ENCODE results near the gene FBXO46. TPM values are rescaled to one million over a fixed set of nuclear protein-coding genes. Genes with fewer than 3 reads are reported as not detected.

FBXO46 gene
- total and polyA plus RNA-seq, 10 of the 15 experiments (the other 5 are each of a cell fraction or from before 2014, with no cell fraction given): 2.5 to 61.5 (median 13.7) TPM

DNA sequence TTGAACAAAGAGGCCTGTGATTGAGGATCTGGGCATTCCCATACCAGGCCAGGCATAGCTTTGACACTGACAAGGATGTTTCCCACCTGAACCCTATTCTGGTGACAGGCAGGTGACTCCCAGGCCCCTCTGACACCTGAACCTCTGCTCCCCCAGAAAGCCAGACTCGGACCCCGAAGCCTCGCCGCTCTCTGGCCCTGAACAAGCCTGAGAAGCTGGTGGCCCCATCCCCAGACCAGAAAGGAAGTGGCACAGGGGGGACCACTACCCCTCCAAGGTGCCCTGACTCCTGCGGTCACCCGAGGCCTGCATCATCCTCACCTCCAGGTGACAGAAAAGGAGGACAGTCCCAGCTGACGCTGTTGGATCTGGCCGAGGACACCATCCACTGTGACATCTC, 23.6 kb upstream of the FBXO46 start:
- TF ChIP-seq IKZF2 (IDR thresholded peaks at IDR 0.05): no peak
- TF ChIP-seq, protein P1, sequence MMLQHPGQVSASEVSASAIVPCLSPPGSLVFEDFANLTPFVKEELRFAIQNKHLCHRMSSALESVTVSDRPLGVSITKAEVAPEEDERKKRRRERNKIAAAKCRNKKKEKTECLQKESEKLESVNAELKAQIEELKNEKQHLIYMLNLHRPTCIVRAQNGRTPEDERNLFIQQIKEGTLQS (IDR thresholded peaks at IDR 0.05; ENCODE audit: borderline replicate concordance, extremely low read depth, low read depth, low read length): no peak
- TF ChIP-seq, protein P2, sequence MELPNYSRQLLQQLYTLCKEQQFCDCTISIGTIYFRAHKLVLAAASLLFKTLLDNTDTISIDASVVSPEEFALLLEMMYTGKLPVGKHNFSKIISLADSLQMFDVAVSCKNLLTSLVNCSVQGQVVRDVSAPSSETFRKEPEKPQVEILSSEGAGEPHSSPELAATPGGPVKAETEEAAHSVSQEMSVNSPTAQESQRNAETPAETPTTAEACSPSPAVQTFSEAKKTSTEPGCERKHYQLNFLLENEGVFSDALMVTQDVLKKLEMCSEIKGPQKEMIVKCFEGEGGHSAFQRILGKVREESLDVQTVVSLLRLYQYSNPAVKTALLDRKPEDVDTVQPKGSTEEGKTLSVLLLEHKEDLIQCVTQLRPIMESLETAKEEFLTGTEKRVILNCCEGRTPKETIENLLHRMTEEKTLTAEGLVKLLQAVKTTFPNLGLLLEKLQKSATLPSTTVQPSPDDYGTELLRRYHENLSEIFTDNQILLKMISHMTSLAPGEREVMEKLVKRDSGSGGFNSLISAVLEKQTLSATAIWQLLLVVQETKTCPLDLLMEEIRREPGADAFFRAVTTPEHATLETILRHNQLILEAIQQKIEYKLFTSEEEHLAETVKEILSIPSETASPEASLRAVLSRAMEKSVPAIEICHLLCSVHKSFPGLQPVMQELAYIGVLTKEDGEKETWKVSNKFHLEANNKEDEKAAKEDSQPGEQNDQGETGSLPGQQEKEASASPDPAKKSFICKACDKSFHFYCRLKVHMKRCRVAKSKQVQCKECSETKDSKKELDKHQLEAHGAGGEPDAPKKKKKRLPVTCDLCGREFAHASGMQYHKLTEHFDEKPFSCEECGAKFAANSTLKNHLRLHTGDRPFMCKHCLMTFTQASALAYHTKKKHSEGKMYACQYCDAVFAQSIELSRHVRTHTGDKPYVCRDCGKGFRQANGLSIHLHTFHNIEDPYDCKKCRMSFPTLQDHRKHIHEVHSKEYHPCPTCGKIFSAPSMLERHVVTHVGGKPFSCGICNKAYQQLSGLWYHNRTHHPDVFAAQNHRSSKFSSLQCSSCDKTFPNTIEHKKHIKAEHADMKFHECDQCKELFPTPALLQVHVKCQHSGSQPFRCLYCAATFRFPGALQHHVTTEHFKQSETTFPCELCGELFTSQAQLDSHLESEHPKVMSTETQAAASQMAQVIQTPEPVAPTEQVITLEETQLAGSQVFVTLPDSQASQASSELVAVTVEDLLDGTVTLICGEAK (IDR thresholded peaks at IDR 0.05; ENCODE audit: borderline replicate concordance): no peak
- no peak for DNase-seq (ENCODE audit: low read depth, low spot score)
- 78% methylated on average over 8 of the region's 8 CpGs for WGBS (ENCODE audit: insufficient coverage, insufficient replicate concordance, low lambda C conversion rate, missing lambda C conversion rate)
- ChIA-PET RAD21 (ENCODE audit: unreplicated experiment) (interaction anchor here (1.2 to 2.8 kb wide), 2 partner anchors 16 to 40 kb away, joined by 3 to 9 read pairs; partner anchors contain the start of gene SIX5), POLR2A (interaction anchor here (0.8 kb wide), 1 partner anchor 13 kb away, joined by 3 read pairs; no protein-coding TSS in a partner anchor), SMC1A (ENCODE audit: uncharacterized antibody, unreplicated experiment) (interaction anchor here (1.1 kb wide), 1 partner anchor 37 kb away, joined by 4 read pairs; no protein-coding TSS in a partner anchor), CTCF (interaction anchor here (1.4 to 2.9 kb wide), 4 partner anchors 8 to 45 kb away, joined by 5 to 12 read pairs (median 6); partner anchors contain the start of gene FBXO46)
- in situ Hi-C loops (cut with MboI) (no loop called here), intact Hi-C loops (cut with micrococcal nuclease; ENCODE audit: unreplicated experiment) (no loop called here)
- Histone ChIP-seq H3K36me3 (ENCODE audit: control insufficient read depth in 2 of 2, insufficient read depth in 2 of 2, low read length in 1 of 2) (no peaks in the 10 kb centered on the region), H3K9me3 (replicated peaks; ENCODE audit: control insufficient read depth, insufficient read depth, low read length) (no peaks in the 10 kb centered on the region), H3K4me1 (ENCODE audit: control insufficient read depth, insufficient read depth, low read length) (no peaks in the 10 kb centered on the region), H3K27ac (ENCODE audit: control insufficient read depth, insufficient read depth) (no peak overlapping the region), H3K27me3 (replicated peaks in 1 of 2; ENCODE audit: control insufficient read depth in 2 of 2, insufficient read depth in 2 of 2, low read length in 1 of 2) (no peaks in the 10 kb centered on the region), H4K20me1 (ENCODE audit: control insufficient read depth, insufficient read depth) (no peaks in the 10 kb centered on the region), H3K79me2 (ENCODE audit: control insufficient read depth, insufficient read depth, low read length) (no peaks in the 10 kb centered on the region), H3K4me2 (ENCODE audit: control insufficient read depth, insufficient read depth) (no peak overlapping the region), H3K9ac (ENCODE audit: control insufficient read depth, insufficient read depth, low read length) (no peak overlapping the region), H2AFZ (ENCODE audit: control insufficient read depth, low read depth, low read length) (no peak overlapping the region), H3K4me3 (no peak overlapping the region)
- FAIRE-seq: no peak
- BruUV-seq (replicated peaks): no TSS peak
- no peak for ATAC-seq
